ENCODE measurements around the gene RSRP1.

DNA sequence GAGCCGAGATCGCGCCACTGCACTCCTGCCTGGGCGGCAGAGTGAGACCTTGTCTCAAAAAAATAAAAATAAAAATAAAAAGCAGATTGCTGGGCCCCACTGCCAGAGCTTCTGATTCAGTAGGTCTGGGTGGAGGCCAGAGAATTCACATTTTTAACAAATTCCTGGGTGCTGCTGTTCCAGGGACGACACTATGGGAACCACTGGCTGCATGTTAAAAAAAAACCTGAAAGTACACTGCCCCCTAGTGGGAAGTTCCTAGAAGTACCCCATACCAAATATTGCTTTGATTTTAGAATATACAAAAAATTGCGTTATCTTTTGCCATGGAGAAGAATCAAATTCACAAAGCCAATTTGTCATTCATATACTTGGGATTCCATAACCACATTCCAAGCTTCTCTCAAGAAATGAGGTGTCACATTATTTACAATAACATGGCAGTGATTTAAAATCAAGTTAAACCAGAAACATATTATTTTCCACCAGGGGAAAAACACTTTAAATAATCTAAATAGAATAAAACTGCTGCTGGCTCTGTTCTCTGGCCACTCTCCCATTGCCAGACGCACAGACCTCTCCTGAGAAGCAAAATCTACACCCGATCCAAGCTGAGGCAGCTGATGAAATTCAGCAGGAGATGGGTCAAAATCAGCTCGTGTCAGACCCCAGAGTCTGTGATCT lies 42.3 kb downstream of the RSRP1 start:
- TF ChIP-seq POLR2AphosphoS5 (IDR thresholded peaks at IDR 0.05; ENCODE audit: low read depth, low read length) (no peak), POLR2A (IDR thresholded peaks at IDR 0.05; ENCODE audit: low read depth, low read length) (no peak)

Measured in GM12892 (cell line).